ENCODE measurements around the gene ZFAND3.

DNA sequence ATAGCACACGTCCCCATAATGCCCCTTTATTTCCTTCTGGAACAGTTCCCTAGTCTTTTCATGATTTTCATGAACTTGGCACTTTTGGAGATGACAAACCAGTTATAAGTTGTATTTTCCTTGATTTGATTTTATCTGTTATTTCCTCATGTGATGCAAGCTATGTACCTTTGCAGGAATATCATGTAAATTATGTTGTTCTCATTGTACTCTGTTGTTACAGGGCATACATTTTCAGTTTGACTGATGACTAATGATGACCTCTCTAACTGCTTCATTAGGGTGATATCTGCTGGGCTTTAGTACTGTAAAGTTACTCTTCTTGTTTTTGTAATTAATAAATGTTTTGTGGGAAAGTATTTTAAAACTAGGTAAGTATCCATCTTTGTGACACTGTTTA, 147.3 kb downstream of the ZFAND3 start:
- TF ChIP-seq, protein P1, sequence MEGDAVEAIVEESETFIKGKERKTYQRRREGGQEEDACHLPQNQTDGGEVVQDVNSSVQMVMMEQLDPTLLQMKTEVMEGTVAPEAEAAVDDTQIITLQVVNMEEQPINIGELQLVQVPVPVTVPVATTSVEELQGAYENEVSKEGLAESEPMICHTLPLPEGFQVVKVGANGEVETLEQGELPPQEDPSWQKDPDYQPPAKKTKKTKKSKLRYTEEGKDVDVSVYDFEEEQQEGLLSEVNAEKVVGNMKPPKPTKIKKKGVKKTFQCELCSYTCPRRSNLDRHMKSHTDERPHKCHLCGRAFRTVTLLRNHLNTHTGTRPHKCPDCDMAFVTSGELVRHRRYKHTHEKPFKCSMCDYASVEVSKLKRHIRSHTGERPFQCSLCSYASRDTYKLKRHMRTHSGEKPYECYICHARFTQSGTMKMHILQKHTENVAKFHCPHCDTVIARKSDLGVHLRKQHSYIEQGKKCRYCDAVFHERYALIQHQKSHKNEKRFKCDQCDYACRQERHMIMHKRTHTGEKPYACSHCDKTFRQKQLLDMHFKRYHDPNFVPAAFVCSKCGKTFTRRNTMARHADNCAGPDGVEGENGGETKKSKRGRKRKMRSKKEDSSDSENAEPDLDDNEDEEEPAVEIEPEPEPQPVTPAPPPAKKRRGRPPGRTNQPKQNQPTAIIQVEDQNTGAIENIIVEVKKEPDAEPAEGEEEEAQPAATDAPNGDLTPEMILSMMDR (IDR thresholded peaks at IDR 0.05; ENCODE audit: insufficient read depth, low read depth, low read length) = no peak
- TF ChIP-seq EZH2 (IDR thresholded peaks at IDR 0.05; ENCODE audit: insufficient read depth, low read length) = no peak

Measured in astrocyte (in vitro differentiated cells and primary cell).